Endothelial cell of hepatic sinusoid (primary cell): ENCODE results near the gene MUC5B.

ENCODE experiments used
- in situ Hi-C: cut with HindIII; loops from 2 replicates; pipeline ENCODE4 v1.10.0; 2017; ENCODE audit warnings: low sequenced_read_pairs

MUC5B gene

GRCh38 chr11:1229471-1230120 lies 6.7 kb downstream of the MUC5B start:
- in situ Hi-C loops = no loop called here

GRCh38 chr11:1230121-1230455 lies 7.2 kb downstream of the MUC5B start:
- in situ Hi-C loops = no loop called here

GRCh38 chr11:1230456-1231395 lies 7.9 kb downstream of the MUC5B start:
- in situ Hi-C loops = no loop called here

GRCh38 chr11:1231396-1232020 lies 8.6 kb downstream of the MUC5B start:
- in situ Hi-C loops = no loop called here

- in situ Hi-C loops = no loop called here
Observed at GRCh38 chr11:1232021-1232882, 9.4 kb downstream of the MUC5B start.

GRCh38 chr11:1232883-1233321 lies 10.0 kb downstream of the MUC5B start:
- in situ Hi-C loops = no loop called here

- in situ Hi-C loops = no loop called here
Observed at GRCh38 chr11:1233351-1234053, 10.6 kb downstream of the MUC5B start.

- in situ Hi-C loops = no loop called here
Observed at GRCh38 chr11:1234054-1234720, 11.3 kb downstream of the MUC5B start.

- in situ Hi-C loops = no loop called here
Observed at GRCh38 chr11:1234771-1235305, 12.0 kb downstream of the MUC5B start.

GRCh38 chr11:1235306-1235900 lies 12.5 kb downstream of the MUC5B start:
- in situ Hi-C loops = no loop called here

GRCh38 chr11:1235901-1236315 lies 13.0 kb downstream of the MUC5B start:
- in situ Hi-C loops = no loop called here

GRCh38 chr11:1236316-1237127 lies 13.7 kb downstream of the MUC5B start:
- in situ Hi-C loops = no loop called here

GRCh38 chr11:1237128-1237580 lies 14.3 kb downstream of the MUC5B start:
- in situ Hi-C loops = no loop called here

GRCh38 chr11:1237851-1238250 lies 15.0 kb downstream of the MUC5B start:
- in situ Hi-C loops = no loop called here

GRCh38 chr11:1238767-1239595 lies 16.1 kb downstream of the MUC5B start:
- in situ Hi-C loops = no loop called here

- in situ Hi-C loops = no loop called here
Observed at GRCh38 chr11:1239596-1240205, 16.8 kb downstream of the MUC5B start.

- in situ Hi-C loops = no loop called here
Observed at GRCh38 chr11:1240771-1241170, 17.9 kb downstream of the MUC5B start.
